Omental fat pad (tissue), 4 donors: ENCODE results near the gene INPP4B. TPM values are rescaled to one million over a fixed set of nuclear protein-coding genes. Genes with fewer than 3 reads are reported as not detected.

Experiments
- ATAC-seq: fragments of 150-250 bp; one replicate; pipeline ENCODE4 v1.9.1; 2016; ENCODE audit warnings: mild to moderate bottlenecking, moderate library complexity; ENCODE audit not compliant: low FRiP score
- DNase-seq: peaks from one replicate; pipeline ENCODE4 v3.0.0-alpha.2; 2019; ENCODE audit warnings: low spot score
- CTCF ChIP-seq, 3 donors: fragments of 450-650 bp; IDR thresholded peaks; one replicate each; pipeline ENCODE4 v1.5.1; 2016 to 2017; ENCODE audit warnings: antibody characterized with exemption in 3 of 3, mild to moderate bottlenecking in 3 of 3, moderate library complexity in 2 of 3
- total RNA-seq, 4 donors: library from RNA; depleted of rRNA; stranded (reverse); fragments of >200 nt; gene quantifications; one replicate each; pipeline ENCODE4 v1.1.0, GENCODE V29; 2016

INPP4B gene
- total RNA-seq, 4 donors from 2014 or later = 6.6 to 54.2 (median 14.2) TPM

- ATAC-seq = no peak
- no peak for TF ChIP-seq CTCF (IDR thresholded peaks at IDR 0.05)
- DNase-seq = no peak
Measured at GRCh38 chr4:142718981-142719380, 127.1 kb downstream of the INPP4B start.

- TF ChIP-seq CTCF (IDR thresholded peaks at IDR 0.05) = no peak
- DNase-seq = no peak
- ATAC-seq = no peak
Measured at GRCh38 chr4:142715727-142716126, 130.4 kb downstream of the INPP4B start.

GRCh38 chr4:142713282-142714030, 132.6 kb downstream of the INPP4B start:
- ATAC-seq (no peak), DNase-seq (no peak)

GRCh38 chr4:142708231-142708630, 137.9 kb downstream of the INPP4B start:
- TF ChIP-seq CTCF (IDR thresholded peaks at IDR 0.05) = no peak
- no peak for DNase-seq
- ATAC-seq = no peak

More at GRCh38 chr4:142713282-142714030, 132.6 kb downstream of the INPP4B start:
- TF ChIP-seq CTCF (IDR thresholded peaks at IDR 0.05) = no peak

GRCh38 chr4:142707401-142707800, 138.7 kb downstream of the INPP4B start:
- ATAC-seq = no peak
- TF ChIP-seq CTCF (IDR thresholded peaks at IDR 0.05) = no peak
- DNase-seq = no peak

GRCh38 chr4:142706381-142706780, 139.7 kb downstream of the INPP4B start:
- DNase-seq (no peak), ATAC-seq (no peak)
- no peak for TF ChIP-seq CTCF (IDR thresholded peaks at IDR 0.05)

GRCh38 chr4:142705820-142706219, 140.3 kb downstream of the INPP4B start:
- TF ChIP-seq CTCF (IDR thresholded peaks at IDR 0.05) = no peak
- no peak for DNase-seq
- ATAC-seq = no peak
